ENCODE data around the gene PPP4R4. TPM values are rescaled to one million over a fixed set of nuclear protein-coding genes. Genes with fewer than 3 reads are reported as not detected.

The PPP4R4 gene
- total RNA-seq (ENCODE audit: low replicate concordance): 25.5 and 27.8 TPM in 2 replicates

GRCh38 chr14:94173885-94174603 is at the start of gene PPP4R4:
Gene PPP4R4, plus strand, starts transcription at chr14:94174322. Its CDS starts 144 bp downstream, at chr14:94174466.
- H3K79me2 ChIP-seq (ENCODE audit: low read depth): peaks cover 43% of the 10 kb centered on the region
- Mint-ChIP-seq H3K4me3 (peak within 1 kb of the TSS; percentile 92), H3K27ac (peak within 1 kb of the TSS; percentile 81), H3K27me3 (ENCODE audit: insufficient read depth, low read depth) (peaks cover 14% of the 10 kb centered on the region), H3K36me3 (no peaks in the 10 kb centered on the region), H3K9me3 (no peaks in the 10 kb centered on the region), H3K4me1 (peaks cover 17% of the 10 kb centered on the region)
- no peaks in the 10 kb centered on the region for H3K36me3 ChIP-seq
- peak within 1 kb of the TSS; percentile 96 for H2AFZ ChIP-seq (replicated peaks)
- no peaks in the 10 kb centered on the region for H3K9me3 ChIP-seq (ENCODE audit: low read depth)
- H3K9ac ChIP-seq: peak within 1 kb of the TSS; percentile 60
- TF ChIP-seq EZH2 (IDR thresholded peaks at IDR 0.05): no peak
- no peak for TF ChIP-seq EZH2phosphoT487 (IDR thresholded peaks at IDR 0.05)
- TF ChIP-seq, protein P1, sequence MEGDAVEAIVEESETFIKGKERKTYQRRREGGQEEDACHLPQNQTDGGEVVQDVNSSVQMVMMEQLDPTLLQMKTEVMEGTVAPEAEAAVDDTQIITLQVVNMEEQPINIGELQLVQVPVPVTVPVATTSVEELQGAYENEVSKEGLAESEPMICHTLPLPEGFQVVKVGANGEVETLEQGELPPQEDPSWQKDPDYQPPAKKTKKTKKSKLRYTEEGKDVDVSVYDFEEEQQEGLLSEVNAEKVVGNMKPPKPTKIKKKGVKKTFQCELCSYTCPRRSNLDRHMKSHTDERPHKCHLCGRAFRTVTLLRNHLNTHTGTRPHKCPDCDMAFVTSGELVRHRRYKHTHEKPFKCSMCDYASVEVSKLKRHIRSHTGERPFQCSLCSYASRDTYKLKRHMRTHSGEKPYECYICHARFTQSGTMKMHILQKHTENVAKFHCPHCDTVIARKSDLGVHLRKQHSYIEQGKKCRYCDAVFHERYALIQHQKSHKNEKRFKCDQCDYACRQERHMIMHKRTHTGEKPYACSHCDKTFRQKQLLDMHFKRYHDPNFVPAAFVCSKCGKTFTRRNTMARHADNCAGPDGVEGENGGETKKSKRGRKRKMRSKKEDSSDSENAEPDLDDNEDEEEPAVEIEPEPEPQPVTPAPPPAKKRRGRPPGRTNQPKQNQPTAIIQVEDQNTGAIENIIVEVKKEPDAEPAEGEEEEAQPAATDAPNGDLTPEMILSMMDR (IDR thresholded peaks at IDR 0.05): no peak
- DNase-seq (ENCODE audit: low spot score): peak; percentile 99
- H3F3A ChIP-seq (ENCODE audit: low read depth): peaks cover 23% of the 10 kb centered on the region
- peaks cover 20% of the 10 kb centered on the region for H3K27me3 ChIP-seq
- H3K4me3 ChIP-seq: peak within 1 kb of the TSS; percentile 97
- peaks cover 27% of the 10 kb centered on the region for H3K4me1 ChIP-seq
- peak within 1 kb of the TSS; percentile 96 for H3K4me2 ChIP-seq
- H4K20me1 ChIP-seq (ENCODE audit: low read depth): peaks cover 4% of the 10 kb centered on the region
- H3K27ac ChIP-seq: no peak within 1 kb of the TSS

- no peak overlapping the region for H3K9ac ChIP-seq
- no peaks in the 10 kb centered on the region for H4K20me1 ChIP-seq (ENCODE audit: low read depth)
- Mint-ChIP-seq H3K36me3 (no peaks in the 10 kb centered on the region), H3K4me1 (peaks cover 8% of the 10 kb centered on the region), H3K9me3 (peaks cover 6% of the 10 kb centered on the region), H3K27me3 (ENCODE audit: insufficient read depth, low read depth) (peaks cover 23% of the 10 kb centered on the region), H3K4me3 (no peak overlapping the region), H3K27ac (no peak overlapping the region)
- H3F3A ChIP-seq (ENCODE audit: low read depth): peaks cover 9% of the 10 kb centered on the region
- H3K79me2 ChIP-seq (ENCODE audit: low read depth): no peaks in the 10 kb centered on the region
- H3K4me1 ChIP-seq: no peaks in the 10 kb centered on the region
- no peak overlapping the region for H3K27ac ChIP-seq
- no peak for DNase-seq (ENCODE audit: low spot score)
- TF ChIP-seq, protein P1 (IDR thresholded peaks at IDR 0.05): no peak
- TF ChIP-seq EZH2phosphoT487 (IDR thresholded peaks at IDR 0.05) (no peak), EZH2 (IDR thresholded peaks at IDR 0.05) (no peak)
- no peak overlapping the region for H2AFZ ChIP-seq (replicated peaks)
- no peak overlapping the region for H3K4me2 ChIP-seq
- no peaks in the 10 kb centered on the region for H3K9me3 ChIP-seq (ENCODE audit: low read depth)
- H3K36me3 ChIP-seq: no peaks in the 10 kb centered on the region
- no peak overlapping the region for H3K4me3 ChIP-seq
- H3K27me3 ChIP-seq: no peaks in the 10 kb centered on the region
These were observed 49.3 kb upstream of the PPP4R4 start for GRCh38 chr14:94124582-94125377.

DNA sequence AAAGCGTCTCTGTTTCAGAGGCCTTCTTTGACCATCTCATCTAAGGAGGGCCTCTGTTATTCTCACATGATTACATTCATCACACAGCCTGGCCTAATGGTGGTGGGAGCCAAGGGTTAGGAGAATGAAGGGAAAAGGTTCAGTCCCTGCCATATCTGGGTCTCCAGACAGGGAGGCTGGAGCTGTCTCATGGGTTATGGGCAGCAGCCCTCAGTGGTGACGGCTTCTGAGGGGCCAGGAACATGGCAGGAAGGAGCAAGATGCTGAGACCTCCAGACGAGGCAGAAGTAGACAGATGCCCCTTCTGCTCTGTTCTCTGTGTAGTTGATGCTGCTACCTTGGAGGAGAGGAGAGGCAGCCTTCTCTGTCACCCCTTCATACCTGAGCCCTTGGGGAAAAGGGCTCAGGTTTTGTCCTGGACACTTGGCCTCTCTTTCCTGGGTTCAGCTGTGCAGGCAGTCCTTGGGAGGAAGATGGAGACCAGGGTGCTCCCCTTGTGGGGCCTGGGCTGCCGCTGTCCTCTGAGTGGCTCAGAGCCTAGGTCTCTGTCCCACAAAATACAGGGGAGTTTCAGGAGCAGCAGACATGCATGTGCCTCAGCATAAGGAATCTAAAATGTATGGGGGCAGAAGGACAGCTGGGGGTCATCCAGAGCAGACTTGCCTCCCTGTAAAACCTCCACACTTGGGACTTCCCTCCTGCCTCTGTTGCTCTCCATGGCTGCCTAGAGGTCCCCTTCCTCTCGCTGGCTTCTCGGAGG is 48.3 kb upstream of the PPP4R4 start:
- Histone ChIP-seq H3K79me2 (ENCODE audit: low read depth) (no peaks in the 10 kb centered on the region), H3K27me3 (no peaks in the 10 kb centered on the region), H3K9ac (no peak overlapping the region), H3K27ac (no peak overlapping the region), H2AFZ (replicated peaks) (no peak overlapping the region), H4K20me1 (ENCODE audit: low read depth) (no peaks in the 10 kb centered on the region), H3K4me1 (peaks cover 4% of the 10 kb centered on the region), H3F3A (ENCODE audit: low read depth) (peaks cover 16% of the 10 kb centered on the region), H3K36me3 (no peaks in the 10 kb centered on the region), H3K4me3 (no peak overlapping the region), H3K4me2 (no peak overlapping the region), H3K9me3 (ENCODE audit: low read depth) (no peaks in the 10 kb centered on the region)
- no peaks in the 10 kb centered on the region for H3K36me3 Mint-ChIP-seq
- TF ChIP-seq, protein P1 (IDR thresholded peaks at IDR 0.05): no peak
- no peak for TF ChIP-seq EZH2 (IDR thresholded peaks at IDR 0.05)
- H3K27me3 Mint-ChIP-seq (ENCODE audit: insufficient read depth, low read depth): peaks cover 25% of the 10 kb centered on the region
- no peak for DNase-seq (ENCODE audit: low spot score)
- peaks cover 18% of the 10 kb centered on the region for H3K4me1 Mint-ChIP-seq
- no peak overlapping the region for H3K27ac Mint-ChIP-seq
- no peak overlapping the region for H3K4me3 Mint-ChIP-seq
- peaks cover 3% of the 10 kb centered on the region for H3K9me3 Mint-ChIP-seq
